Liver (tissue), 9 donors: ENCODE results near the gene MYRFL. TPM values are rescaled to one million over a fixed set of nuclear protein-coding genes. Genes with fewer than 3 reads are reported as not detected.

ENCODE experiments used
- DNase-seq: peaks from one replicate; pipeline ENCODE4 v3.0.0-alpha.2; 2017; ENCODE audit warnings: low spot score
- H3K27ac ChIP-seq, 2 donors: one replicate each; pipeline ENCODE4 v1.7.0; 2013; ENCODE audit warnings: inconsistent platforms in 2 of 2, low read length in 2 of 2, control low read depth in 1 of 2, low read depth in 1 of 2, mild to moderate bottlenecking in 1 of 2
- H3K27me3 ChIP-seq, 4 donors: one replicate each; pipeline versions ENCODE4 v1.6.1 to v1.7.0; 2013; ENCODE audit warnings: low read length in 3 of 4, inconsistent platforms in 1 of 4, mild to moderate bottlenecking in 1 of 4, moderate library complexity in 1 of 4; ENCODE audit not compliant: control insufficient read depth in 4 of 4, insufficient read depth in 4 of 4
- H3K36me3 ChIP-seq, 4 donors: one replicate each; pipeline versions ENCODE4 v1.6.1 to v1.7.0; 2013; ENCODE audit warnings: low read length in 3 of 4, mild to moderate bottlenecking in 3 of 4, low read depth in 1 of 4, moderate library complexity in 1 of 4; ENCODE audit not compliant: control insufficient read depth in 4 of 4, insufficient read depth in 3 of 4
- H3K4me1 ChIP-seq, 4 donors: one replicate each; pipeline versions ENCODE4 v1.6.1 to v1.7.0; 2013; ENCODE audit warnings: low read length in 3 of 4, mild to moderate bottlenecking in 3 of 4, moderate library complexity in 1 of 4; ENCODE audit not compliant: control insufficient read depth in 4 of 4, insufficient read depth in 4 of 4
- H3K4me3 ChIP-seq, 3 donors: one replicate each; pipeline versions ENCODE4 v1.6.1 to v1.7.0; 2013; ENCODE audit warnings: low read length in 3 of 3, control low read depth in 1 of 3, low read depth in 1 of 3, mild to moderate bottlenecking in 1 of 3
- H3K9ac ChIP-seq, 2 donors: one replicate each; pipeline ENCODE4 v1.7.0; 2013; ENCODE audit warnings: low read length in 2 of 2, mild to moderate bottlenecking in 2 of 2, moderate library complexity in 2 of 2, control low read depth in 1 of 2, low read depth in 1 of 2
- H3K9me3 ChIP-seq, 4 donors: one replicate each; pipeline versions ENCODE4 v1.6.1 to v1.7.0; 2013; ENCODE audit warnings: low read length in 3 of 4; ENCODE audit not compliant: control insufficient read depth in 4 of 4
- ATF3 ChIP-seq: IDR thresholded peaks from 2 replicates; pipeline ENCODE4 v1.6.1; 2016; ENCODE audit warnings: antibody characterized with exemption
- CTCF ChIP-seq: fragments of 150-350 bp; IDR thresholded peaks from 2 replicates; pipeline ENCODE4 v1.5.1; 2017; ENCODE audit warnings: improper control_type of control experiment, low read depth, low read length; ENCODE audit not compliant: missing input control
- EGR1 ChIP-seq, 2 donors: IDR thresholded peaks; 2 replicates each; pipeline ENCODE4 v1.6.1; 2016 to 2018; ENCODE audit warnings: antibody characterized with exemption in 2 of 2, low read depth in 2 of 2
- GABPA ChIP-seq, 2 donors: IDR thresholded peaks in 1 of 2; conservative IDR thresholded peaks in 1 of 2; 2 replicates each; pipeline ENCODE4 v1.6.1; 2016; ENCODE audit warnings: antibody characterized with exemption in 2 of 2, mild to moderate bottlenecking in 1 of 2, moderate library complexity in 1 of 2
- HNF4A ChIP-seq, 2 donors: conservative IDR thresholded peaks; 2 replicates each; pipeline ENCODE4 v1.6.1; 2016; ENCODE audit warnings: antibody characterized with exemption in 2 of 2, mild to moderate bottlenecking in 2 of 2
- HNF4G ChIP-seq: IDR thresholded peaks from 2 replicates; pipeline ENCODE4 v1.6.1; 2016; ENCODE audit warnings: antibody characterized with exemption
- JUND ChIP-seq, 2 donors: IDR thresholded peaks; 2 replicates each; pipeline ENCODE4 v1.6.1; 2016; ENCODE audit warnings: antibody characterized with exemption in 2 of 2
- MAX ChIP-seq: IDR thresholded peaks from 2 replicates; pipeline ENCODE4 v1.6.1; 2016; ENCODE audit warnings: antibody characterized with exemption
- NR2F2 ChIP-seq: IDR thresholded peaks from 2 replicates; pipeline ENCODE4 v1.6.1; 2016; ENCODE audit warnings: antibody characterized with exemption
- RAD21 ChIP-seq, 2 donors: IDR thresholded peaks; 2 replicates each; pipeline ENCODE4 v1.6.1; 2016; ENCODE audit warnings: antibody characterized with exemption in 2 of 2, mild to moderate bottlenecking in 2 of 2
- REST ChIP-seq: IDR thresholded peaks from 2 replicates; pipeline ENCODE4 v1.6.1; 2016; ENCODE audit warnings: antibody characterized with exemption, mild to moderate bottlenecking
- RXRA ChIP-seq, 2 donors: IDR thresholded peaks; 2 replicates each; pipeline ENCODE4 v1.6.1; 2017 to 2018; ENCODE audit warnings: antibody characterized with exemption in 2 of 2, mild to moderate bottlenecking in 1 of 2
- SP1 ChIP-seq: IDR thresholded peaks from 2 replicates; pipeline ENCODE4 v1.6.1; 2018; ENCODE audit warnings: antibody characterized with exemption, mild to moderate bottlenecking
- TAF1 ChIP-seq: conservative IDR thresholded peaks from 2 replicates; pipeline ENCODE4 v1.6.1; 2016; ENCODE audit warnings: antibody characterized with exemption, mild to moderate bottlenecking
- YY1 ChIP-seq: IDR thresholded peaks from 2 replicates; pipeline ENCODE4 v1.6.1; 2016; ENCODE audit warnings: antibody characterized with exemption, mild to moderate bottlenecking
- ZBTB33 ChIP-seq: IDR thresholded peaks from 2 replicates; pipeline ENCODE4 v1.6.1; 2016; ENCODE audit warnings: antibody characterized with exemption
- WGBS: extraction: QIAGEN DNeasy Blood & Tissue Kit; methylation state at CpG from one replicate; pipeline ENCODE4 v1.1.7; 2013; 5-methylcytosine and 5-hydroxymethylcytosine counted together
- polyA plus RNA-seq, 2 donors: library from polyadenylated mRNA; stranded (reverse) in 1 of 2; unstranded in 1 of 2; fragments of 200-250 nt in 1 of 2; fragments of >200 nt in 1 of 2; fragmentation: Nextera tagmentation in 1 of 2; extraction: Ambion mirVana in 1 of 2; gene quantifications; one replicate each; pipeline versions ENCODE4 v1.2.1 to v1.2.3, GENCODE V29; 2013 to 2015
- total RNA-seq, 2 donors: library from RNA; depleted of rRNA; stranded (reverse); fragments of >200 nt; gene quantifications; one replicate each; pipeline ENCODE4 v1.2.3, GENCODE V29; 2014
- donor health status: healthy.
- donor health status: healthy.
- donor health status: healthy.
- donor health status: healthy.
- donor health status: healthy.

MYRFL gene
- total and polyA plus RNA-seq, 4 donors: under 0.01 to 0.19 (median 0.10) TPM

- Histone ChIP-seq H3K4me1 (no peaks in the 10 kb centered on the region), H3K27ac (no peak overlapping the region), H3K36me3 (no peaks in the 10 kb centered on the region), H3K9ac (no peak overlapping the region), H3K4me3 (no peak overlapping the region), H3K9me3 (no peaks in the 10 kb centered on the region), H3K27me3 (no peaks in the 10 kb centered on the region)
- TF ChIP-seq RAD21 (IDR thresholded peaks at IDR 0.05) (no peak), HNF4G (no peak), RXRA (IDR thresholded peaks at IDR 0.05) (no peak), CTCF (no peak), REST (no peak), EGR1 (IDR thresholded peaks at IDR 0.05; ENCODE audit: low read depth in 2 of 2) (no peak), NR2F2 (no peak)
- 71% methylated on average over 4 of the region's 4 CpGs for WGBS
- DNase-seq: no peak
These were observed 96.8 kb downstream of the MYRFL start for GRCh38 chr12:69921831-69922230.

GRCh38 chr12:69922999-69923398, 98.0 kb downstream of the MYRFL start:
- Histone ChIP-seq H3K9me3 (no peaks in the 10 kb centered on the region), H3K4me1 (no peaks in the 10 kb centered on the region), H3K27me3 (no peaks in the 10 kb centered on the region), H3K27ac (no peak overlapping the region), H3K9ac (no peak overlapping the region), H3K36me3 (no peaks in the 10 kb centered on the region), H3K4me3 (no peak overlapping the region)
- DNase-seq: no peak
- TF ChIP-seq HNF4G (no peak), MAX (no peak), YY1 (no peak), ZBTB33 (no peak), EGR1 (IDR thresholded peaks at IDR 0.05; ENCODE audit: low read depth in 2 of 2) (no peak), GABPA (IDR thresholded peaks at IDR 0.05 in 1 of 2, conservative IDR thresholded peaks at IDR 0.05 in 1 of 2) (no peak), RAD21 (IDR thresholded peaks at IDR 0.05) (no peak), TAF1 (no peak), CTCF (no peak), JUND (IDR thresholded peaks at IDR 0.05) (no peak), SP1 (no peak), HNF4A (conservative IDR thresholded peaks at IDR 0.05) (no peak), ATF3 (no peak)
